HG03354 (cell line): ENCODE results near the gene PCDHGA9.
"Not testable (repeated sequence)": the region's sequence is repeated elsewhere in the genome, so short reads cannot be mapped to it uniquely, and the experiment has no call there.

Source experiments
- ATAC-seq: cut with Tn5 transposase; IDR thresholded peaks from one replicate; pipeline ENCODE4 v1.9.1; 2021; ENCODE audit warnings: mild to moderate bottlenecking; ENCODE audit not compliant: unreplicated experiment, poor library complexity, severe bottlenecking

PCDHGA9 gene

GRCh38 chr5:141402553-141403243 is at the start of gene PCDHGA9:
TSS of gene PCDHGA9 (plus strand) at chr5:141402778. CDS start at chr5:141402953, 175 bp downstream.
- no peak for ATAC-seq

- ATAC-seq = no peak
These were observed 47.6 kb upstream of the PCDHGA9 start, which contains the start of gene PCDHGA4 for GRCh38 chr5:141354900-141355469. TSS of gene PCDHGA4 (plus strand) at chr5:141355021. CDS start at chr5:141355108, 87 bp downstream.

DNA sequence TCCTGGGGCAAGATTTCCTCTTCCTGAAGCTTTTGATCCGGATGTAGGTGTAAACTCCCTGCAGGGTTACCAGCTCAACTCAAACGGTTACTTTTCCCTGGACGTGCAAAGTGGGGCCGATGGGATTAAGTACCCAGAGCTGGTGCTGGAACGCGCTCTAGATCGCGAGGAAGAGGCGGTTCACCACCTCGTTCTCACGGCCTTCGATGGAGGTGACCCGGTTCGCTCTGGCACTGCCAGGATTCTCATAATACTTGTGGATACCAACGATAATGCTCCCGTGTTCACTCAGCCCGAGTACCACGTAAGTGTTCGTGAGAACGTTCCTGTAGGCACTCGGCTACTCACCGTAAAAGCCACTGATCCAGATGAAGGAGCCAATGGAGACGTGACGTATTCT is 46.9 kb upstream of the PCDHGA9 start:
- ATAC-seq = no peak

- no peak for ATAC-seq
These were observed 46.4 kb upstream of the PCDHGA9 start for GRCh38 chr5:141356133-141356532.

DNA sequence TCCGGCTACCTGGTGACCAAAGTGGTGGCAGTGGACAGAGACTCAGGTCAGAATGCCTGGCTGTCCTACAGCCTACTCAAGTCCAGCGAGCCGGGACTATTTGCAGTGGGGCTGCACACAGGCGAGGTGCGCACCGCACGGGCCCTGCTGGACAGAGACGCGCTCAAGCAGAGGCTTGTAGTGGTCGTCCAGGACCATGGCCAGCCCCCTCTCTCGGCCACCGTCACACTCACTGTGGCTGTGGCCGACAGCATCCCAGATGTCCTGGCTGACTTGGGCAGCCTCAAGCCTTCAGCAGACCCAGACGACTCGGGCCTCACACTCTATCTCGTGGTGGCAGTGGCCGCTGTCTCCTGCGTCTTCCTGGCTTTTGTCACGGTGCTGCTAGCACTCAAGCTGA is 45.6 kb upstream of the PCDHGA9 start:
- ATAC-seq = no peak

DNA sequence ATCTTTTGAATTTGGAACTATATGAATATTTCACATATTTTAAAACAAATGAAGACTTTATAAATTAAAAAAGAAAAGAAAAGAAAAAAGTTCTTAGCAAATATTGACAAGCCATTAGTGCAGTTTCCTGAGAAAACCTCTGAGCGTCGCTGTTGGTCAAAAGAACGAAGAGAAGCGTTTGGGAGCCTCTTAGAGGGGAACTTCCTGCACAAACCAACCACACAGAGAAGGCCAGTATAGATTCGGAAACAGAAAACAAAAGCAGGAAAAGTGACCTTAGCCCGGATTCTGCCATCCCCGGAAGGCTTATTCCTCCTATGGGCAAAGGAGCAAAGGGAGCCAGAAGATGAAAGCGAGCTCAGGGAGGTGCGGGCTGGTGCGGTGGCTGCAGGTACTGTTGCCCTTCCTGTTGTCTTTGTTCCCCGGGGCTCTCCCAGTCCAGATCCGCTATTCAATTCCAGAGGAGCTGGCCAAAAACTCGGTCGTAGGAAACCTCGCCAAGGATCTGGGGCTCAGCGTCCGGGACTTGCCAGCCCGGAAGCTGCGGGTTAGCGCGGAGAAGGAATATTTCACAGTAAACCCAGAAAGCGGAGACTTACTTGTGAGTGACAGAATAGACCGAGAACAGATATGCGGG is 42.7 kb upstream of the PCDHGA9 start, which contains the start of gene PCDHGB2:
PCDHGB2 (plus strand) TSS at position 205 of the 637 bp plus-strand sequence; CDS start at position 347, 142 bp downstream.
- ATAC-seq = peak; percentile 65

DNA sequence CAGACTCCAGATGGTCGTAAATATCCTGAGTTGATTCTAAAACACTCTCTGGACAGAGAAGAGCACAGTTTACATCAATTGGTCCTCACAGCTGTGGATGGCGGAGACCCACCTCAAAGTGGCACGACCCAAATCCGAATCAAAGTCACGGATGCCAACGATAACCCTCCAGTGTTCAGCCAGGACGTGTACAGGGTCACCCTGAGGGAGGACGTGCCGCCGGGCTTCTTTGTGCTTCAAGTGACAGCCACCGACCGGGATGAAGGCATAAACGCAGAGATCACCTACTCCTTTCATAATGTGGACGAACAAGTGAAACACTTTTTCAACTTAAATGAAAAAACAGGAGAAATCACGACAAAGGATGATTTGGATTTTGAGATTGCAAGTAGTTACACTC is 41.9 kb upstream of the PCDHGA9 start:
- ATAC-seq = no peak

GRCh38 chr5:141362719-141363118 is 39.9 kb upstream of the PCDHGA9 start:
- ATAC-seq = no peak

DNA sequence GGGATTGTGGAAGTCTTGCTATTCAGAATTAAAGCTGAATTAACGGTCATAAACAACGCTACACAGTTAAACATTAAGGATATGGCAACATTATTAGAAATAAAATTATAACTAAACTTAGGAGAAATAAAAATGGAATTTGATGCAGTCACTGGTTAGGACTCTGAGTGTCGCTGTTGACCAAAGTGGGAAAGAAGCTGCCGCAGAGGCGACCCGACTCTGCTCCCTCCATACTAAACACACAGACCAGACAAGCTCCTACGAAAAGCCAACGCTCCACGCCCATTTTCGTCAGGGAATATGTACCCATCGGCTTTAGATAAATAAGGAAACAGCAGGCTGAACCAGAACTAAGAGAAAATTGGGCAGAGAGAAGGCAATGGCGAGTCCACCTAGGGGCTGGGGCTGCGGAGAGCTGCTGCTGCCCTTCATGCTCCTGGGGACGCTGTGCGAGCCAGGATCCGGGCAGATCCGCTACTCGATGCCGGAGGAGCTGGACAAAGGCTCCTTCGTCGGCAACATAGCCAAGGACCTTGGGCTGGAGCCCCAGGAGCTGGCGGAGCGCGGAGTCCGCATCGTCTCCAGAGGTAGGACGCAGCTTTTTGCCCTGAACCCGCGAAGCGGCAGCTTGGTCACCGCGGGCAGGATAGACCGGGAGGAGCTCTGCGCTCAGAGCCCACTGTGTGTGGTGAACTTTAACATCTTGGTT is 38.5 kb upstream of the PCDHGA9 start, which contains the start of gene PCDHGA5:
PCDHGA5 (plus strand) TSS at position 211 of the 709 bp plus-strand sequence; CDS start at position 380, 169 bp downstream.
- ATAC-seq = no peak

- no peak for ATAC-seq
These were observed 36.3 kb upstream of the PCDHGA9 start for GRCh38 chr5:141366016-141366896.

DNA sequence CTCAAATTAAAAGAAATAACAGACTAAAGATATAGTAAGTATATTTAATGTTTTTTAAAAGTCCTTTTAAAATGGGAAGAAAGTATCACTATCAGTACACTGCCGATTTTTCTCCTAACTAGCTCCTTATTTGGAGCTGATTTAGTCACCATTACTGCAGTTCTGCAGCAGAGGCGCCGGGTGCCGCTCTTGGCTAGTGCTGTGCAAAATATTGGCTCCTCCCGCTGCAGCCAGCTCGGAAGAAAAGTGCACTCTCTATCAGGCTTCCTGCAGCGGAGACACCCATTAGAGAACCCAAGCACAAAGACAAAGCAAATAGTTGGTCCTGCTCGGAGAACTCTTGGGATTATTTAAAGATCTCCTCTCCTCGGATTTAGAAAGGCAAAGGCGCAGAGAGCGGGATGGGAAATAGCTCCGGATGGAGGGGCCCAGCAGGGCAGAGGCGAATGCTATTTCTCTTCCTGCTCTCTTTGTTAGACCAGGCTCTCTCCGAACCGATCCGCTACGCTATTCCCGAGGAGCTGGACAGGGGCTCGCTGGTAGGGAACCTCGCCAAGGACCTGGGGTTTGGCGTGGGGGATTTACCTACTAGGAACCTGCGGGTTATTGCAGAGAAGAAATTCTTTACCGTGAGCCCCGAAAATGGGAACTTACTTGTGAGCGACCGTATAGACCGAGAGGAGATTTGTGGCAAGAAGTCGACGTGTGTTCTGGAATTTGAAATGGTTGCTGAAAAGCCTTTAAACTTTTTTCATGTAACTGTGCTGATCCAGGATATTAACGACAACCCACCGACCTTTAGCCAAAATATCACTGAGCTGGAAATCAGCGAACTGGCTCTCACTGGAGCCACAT is 32.4 kb upstream of the PCDHGA9 start, which contains the start of gene PCDHGB3:
PCDHGB3 (plus strand) TSS at position 249 of the 855 bp plus-strand sequence; CDS start at position 402, 153 bp downstream.
- ATAC-seq = peak; percentile 69

- ATAC-seq = no peak
These were observed 30.8 kb upstream of the PCDHGA9 start for GRCh38 chr5:141371572-141372475.

DNA sequence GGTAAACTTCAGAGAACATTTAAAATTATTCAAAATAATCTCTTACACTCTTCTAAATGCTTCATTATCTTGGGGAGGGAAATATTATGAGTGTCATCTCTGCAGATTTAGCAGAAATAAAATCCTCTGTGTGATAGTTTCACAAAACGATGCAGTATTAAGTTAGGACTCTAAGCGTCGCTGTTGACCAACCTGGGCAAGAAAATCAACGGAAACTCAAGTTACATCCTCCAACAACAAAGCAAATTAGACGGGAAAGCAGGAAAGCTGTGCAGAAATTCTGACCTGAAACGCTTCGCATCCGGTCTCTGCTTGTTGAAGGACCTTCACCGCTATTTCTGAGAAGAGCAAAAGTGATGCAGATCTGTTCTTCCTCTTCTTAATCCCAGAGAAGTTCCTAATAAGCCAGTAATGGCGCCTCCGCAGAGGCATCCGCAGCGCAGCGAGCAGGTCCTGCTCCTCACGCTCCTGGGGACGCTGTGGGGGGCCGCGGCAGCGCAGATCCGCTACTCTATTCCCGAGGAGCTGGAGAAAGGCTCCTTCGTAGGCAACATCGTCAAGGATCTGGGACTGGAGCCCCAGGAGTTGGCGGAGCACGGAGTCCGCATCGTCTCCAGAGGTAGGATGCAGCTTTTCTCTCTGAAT is 28.8 kb upstream of the PCDHGA9 start, which contains the start of gene PCDHGA6:
PCDHGA6 (plus strand) TSS at position 219 of the 645 bp plus-strand sequence; CDS start at position 412, 193 bp downstream.
- no peak for ATAC-seq

GRCh38 chr5:141374627-141375026 is 28.0 kb upstream of the PCDHGA9 start:
- ATAC-seq = no peak

GRCh38 chr5:141375444-141376155 is 27.0 kb upstream of the PCDHGA9 start:
- ATAC-seq = not testable (repeated sequence)
